ENCODE results near the gene ERC2.

- TF ChIP-seq POU6F1 (CRISPR knock-in tag; IDR thresholded peaks at IDR 0.05; ENCODE audit: borderline replicate concordance, low read depth) (no peak), ZFP30 (CRISPR knock-in tag; IDR thresholded peaks at IDR 0.05) (no peak), ZFP3 (CRISPR knock-in tag; IDR thresholded peaks at IDR 0.05) (no peak), ESRRG (CRISPR knock-in tag; IDR thresholded peaks at IDR 0.05) (no peak), RARB (CRISPR knock-in tag; IDR thresholded peaks at IDR 0.05) (no peak), ARNTL (CRISPR knock-in tag; IDR thresholded peaks at IDR 0.05; ENCODE audit: borderline replicate concordance, low read depth) (no peak), ISL1 (CRISPR knock-in tag; IDR thresholded peaks at IDR 0.05) (no peak), ZC3H10 (CRISPR knock-in tag; IDR thresholded peaks at IDR 0.05) (no peak)
Observed at GRCh38 chr3:55483196-55484095, 984.8 kb downstream of the ERC2 start.

Measured in SK-N-SH treated with all-trans-retinoic acid at 6 μM for 48 hours (cell line).